Measurements from ENCODE around the gene MRTFB.

The MRTFB gene

DNA sequence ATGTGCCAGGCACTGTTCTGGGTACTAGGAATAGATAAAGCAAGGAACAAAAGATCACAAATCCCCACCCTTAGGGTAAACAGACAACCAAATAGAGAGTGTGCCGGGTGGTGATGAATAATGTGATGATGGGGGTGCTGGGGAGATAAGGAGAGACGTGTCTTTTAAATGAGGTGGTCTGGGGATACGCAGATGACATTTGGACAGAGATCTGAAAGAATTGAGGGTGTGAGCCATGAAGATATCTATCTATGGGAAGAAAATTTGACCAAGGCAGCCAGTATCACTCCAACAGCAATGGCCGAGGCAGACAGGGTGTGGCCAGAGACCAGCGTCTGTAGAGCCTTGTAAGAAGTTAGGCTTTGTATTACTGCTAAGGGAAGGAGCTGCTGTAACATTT lies 165.3 kb downstream of the MRTFB start:
- DNase-seq (ENCODE audit: low read depth, low spot score) = no peak

DNA sequence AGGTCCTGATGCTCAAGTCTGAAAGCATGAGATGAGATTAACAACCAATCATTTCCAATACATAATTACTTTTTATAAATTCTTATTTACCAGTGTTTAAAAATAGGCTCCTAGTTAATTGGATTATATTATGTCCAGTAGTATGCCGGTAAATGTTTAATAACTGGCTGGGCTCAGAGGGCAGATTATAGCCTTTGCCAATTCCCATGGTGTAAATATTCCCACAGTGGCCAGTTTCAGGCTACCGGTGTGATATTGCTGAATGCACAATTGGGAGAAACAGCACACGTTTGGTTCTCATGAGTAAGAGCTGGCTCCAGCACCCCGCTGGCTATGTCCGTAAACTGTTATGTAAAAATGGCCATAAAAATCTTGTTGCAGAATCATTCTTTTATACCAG lies 167.6 kb downstream of the MRTFB start:
- no peak for DNase-seq (ENCODE audit: low read depth, low spot score)

DNA sequence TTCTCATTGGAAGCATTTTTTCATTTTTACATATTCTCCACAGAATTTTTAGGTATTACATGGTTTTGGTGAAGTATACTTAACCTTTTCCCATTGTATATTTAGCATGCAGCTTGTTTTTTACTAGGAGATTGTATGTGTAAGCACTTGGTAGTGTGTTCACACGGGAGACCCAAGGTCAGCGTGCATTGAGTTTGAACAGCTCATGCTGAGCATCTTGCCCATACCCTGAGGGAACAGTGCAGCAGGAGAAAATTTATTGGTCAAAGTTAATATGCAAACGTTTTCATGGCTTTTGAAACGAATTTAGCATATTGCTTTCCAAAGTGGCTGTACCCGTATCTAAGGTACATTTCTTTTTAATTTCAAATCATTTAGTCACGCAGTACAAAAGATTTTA lies 168.7 kb downstream of the MRTFB start:
- no peak for DNase-seq (ENCODE audit: low read depth, low spot score)

DNA sequence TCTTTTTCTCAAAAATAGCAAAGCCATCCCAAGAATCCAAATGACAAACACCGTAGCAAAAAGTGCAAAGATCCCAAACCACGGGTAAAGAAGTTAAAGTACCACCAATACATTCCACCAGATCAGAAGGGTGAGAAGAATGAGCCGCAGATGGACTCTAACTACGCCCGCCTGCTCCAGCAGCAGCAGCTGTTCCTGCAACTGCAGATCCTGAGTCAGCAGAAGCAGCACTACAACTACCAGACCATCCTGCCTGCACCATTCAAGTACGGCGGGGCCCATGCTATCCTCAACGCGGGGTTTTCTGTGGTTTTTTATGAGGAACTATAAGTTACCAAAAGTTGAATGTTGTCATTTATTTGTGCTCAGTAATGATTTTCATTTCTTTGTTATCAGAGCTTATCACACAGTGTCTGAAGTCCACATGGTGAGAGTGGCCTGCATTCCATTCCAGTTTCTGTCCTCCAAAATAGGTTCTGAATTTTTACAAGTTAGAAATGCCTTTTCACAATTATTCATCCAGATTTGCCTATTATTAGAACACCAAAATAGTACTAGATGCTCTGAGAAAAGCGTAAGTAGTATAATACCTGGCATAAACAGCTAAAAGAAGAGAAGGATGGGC lies 169.2 kb downstream of the MRTFB start:
- no peak for DNase-seq (ENCODE audit: low read depth, low spot score)

DNA sequence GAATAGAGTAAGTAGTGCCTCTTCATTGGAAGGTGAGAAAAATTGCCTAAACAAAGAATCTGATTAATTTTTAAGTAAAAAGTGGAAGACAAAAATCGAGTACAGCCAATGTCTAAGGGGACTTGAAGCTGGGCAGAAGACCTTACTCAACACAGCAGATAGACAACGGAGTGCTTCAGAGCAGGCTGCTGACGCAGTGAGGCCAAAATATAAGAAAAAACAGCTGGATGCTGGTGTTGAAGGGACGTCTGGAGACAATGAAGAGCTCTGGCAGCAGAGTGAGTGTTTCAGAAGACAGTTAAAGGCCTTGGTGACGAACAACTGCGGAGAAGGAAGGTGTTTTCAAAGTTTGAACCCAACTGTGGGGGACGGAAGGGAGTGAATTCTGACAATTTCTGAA lies 169.8 kb downstream of the MRTFB start:
- DNase-seq (ENCODE audit: low read depth, low spot score) = no peak

DNA sequence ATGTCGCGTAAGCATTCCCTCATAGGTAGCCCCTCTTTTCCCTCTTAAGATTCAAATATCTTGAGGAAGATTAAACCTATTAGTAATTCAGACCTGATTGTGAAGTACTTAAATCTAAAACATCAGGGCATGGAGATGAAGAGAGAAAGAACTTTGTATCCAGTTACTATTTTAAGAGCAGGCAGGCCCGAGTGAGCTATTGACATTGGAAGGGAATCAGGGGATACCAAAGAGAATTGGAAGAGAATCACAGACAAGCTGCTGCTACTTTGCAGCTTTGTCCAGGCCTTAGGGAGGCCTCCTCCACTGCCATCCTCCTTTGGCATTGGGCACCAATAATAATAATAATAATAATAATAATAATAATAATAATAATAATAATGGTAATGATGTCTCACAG lies 170.5 kb downstream of the MRTFB start:
- no peak for DNase-seq (ENCODE audit: low read depth, low spot score)

DNA sequence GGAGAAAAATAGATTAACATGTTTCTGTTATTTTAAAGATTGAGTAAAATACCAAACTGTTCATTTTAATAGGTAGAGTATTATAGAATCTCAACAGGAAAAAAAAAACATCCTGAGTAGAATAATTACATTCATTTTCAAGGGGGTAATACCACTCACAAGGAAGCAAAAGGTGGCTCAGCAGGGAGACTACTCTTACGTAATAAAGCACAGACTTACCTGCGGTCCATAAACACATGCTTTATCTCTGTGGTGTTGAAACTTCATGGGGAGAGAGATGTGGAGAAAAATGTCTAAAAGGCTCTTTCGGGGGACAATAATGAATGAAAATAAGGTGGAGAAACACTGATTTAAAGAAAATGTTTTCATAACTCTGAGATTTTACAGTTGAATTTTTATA lies 171.7 kb downstream of the MRTFB start:
- DNase-seq (ENCODE audit: low read depth, low spot score) = no peak

DNA sequence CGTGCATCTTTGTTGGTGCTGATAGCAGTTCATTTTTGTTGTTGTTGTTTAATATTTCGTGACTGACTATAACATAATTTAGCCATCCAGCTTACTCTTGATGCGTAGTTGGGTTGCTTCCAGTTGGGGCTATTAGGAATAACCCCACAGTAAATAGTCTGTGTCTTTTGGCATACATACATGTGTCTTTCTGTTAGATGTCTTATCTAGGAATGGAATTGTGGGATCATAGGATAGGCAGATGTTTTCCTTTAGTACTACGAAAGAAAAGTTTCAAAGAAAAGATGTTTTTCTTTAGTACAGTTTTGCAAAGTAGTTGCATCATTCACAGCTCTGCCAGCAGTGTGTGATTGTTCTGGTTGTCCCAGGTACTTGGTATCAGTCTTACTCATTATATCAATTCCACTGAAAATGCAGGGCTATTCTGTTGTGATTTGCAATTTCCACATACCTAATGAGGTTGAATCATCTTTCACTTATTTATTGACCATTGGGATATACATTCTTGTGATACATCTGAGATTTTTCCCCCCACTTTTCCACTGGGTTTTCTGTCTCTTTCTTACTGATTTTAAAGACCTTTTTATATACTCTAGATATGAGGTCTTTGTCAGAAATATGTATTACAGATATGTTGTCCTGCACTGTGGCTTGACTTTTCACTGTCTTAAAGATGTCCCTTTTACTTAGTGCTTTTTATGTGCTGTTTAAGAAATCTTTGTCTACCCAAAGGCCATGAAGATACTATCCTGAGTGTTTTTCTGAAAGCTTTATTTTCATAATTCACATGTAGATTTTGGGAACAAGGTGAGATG lies 173.3 kb downstream of the MRTFB start:
- no peak for DNase-seq (ENCODE audit: low read depth, low spot score)

DNA sequence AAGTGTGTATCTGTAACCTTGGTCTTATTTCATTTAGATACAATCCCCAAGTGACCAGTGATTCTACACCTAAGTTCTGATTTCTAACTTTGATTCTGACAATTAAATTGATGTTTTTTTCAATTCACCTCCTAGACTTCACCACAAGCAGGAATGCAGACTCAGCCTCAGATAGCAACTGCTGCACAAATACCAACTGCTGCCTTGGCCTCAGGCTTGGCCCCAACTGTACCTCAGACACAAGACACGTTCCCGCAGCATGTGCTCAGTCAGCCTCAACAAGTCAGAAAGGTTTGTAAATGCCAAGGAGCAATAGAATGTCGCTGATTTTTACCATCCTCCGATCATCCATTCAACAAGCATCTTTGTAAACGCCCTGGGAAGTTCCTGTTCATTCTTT lies 177.7 kb downstream of the MRTFB start:
- no peak for DNase-seq (ENCODE audit: low read depth, low spot score)

DNA sequence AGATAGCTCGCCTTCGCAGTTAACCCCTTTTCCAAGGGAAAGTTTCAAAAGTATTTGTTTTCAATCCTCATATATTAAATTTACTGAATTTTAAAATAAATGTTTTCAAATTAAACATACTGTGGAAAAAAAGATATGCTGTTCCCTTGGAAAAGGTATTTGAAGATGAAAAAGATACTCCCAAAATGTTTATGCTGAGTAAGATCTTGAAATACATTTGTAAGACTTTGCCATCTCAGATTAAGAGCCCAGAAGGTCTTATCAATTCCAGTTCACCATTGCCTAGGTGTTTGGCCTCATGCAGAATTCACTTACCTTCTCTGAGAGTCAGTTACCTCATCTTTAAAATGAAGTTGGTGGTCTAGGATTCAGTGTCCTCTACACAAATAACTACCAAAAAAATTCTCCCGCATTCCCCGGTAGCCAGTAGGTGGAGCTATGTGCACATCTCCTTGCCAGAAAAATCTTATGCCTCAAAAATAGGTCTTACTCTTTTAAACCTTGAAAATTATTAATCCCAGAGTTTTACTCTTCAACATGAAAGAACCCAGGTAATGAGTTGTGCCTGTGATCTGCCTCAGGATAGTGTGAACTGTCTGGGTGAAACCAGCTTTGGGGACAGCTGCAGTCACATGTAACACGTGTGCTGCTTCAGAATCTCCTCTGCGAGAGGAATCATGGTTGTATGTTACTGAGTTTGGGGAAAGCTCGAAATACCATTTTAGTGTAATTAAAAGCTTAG lies 178.3 kb downstream of the MRTFB start:
- no peak for DNase-seq (ENCODE audit: low read depth, low spot score)

DNA sequence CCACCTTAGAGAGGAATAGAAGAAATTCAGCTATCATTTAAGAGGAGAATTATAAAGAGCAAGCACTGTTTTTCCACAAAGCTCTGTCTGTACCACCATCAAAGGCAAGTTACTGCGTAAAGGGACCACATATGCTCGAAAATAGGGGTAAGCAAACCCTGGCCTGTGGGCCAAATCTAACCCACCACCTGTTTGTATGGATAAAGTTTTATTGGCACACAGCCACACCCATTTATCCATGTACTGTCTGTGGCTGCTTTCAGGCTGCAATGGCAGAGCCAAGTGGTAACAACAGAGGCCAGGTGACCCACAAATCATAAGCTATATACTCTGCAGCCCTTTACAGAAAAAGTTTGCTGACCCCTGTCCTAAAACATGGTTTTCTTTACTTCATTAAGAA lies 180.3 kb downstream of the MRTFB start:
- DNase-seq (ENCODE audit: low read depth, low spot score) = no peak

DNA sequence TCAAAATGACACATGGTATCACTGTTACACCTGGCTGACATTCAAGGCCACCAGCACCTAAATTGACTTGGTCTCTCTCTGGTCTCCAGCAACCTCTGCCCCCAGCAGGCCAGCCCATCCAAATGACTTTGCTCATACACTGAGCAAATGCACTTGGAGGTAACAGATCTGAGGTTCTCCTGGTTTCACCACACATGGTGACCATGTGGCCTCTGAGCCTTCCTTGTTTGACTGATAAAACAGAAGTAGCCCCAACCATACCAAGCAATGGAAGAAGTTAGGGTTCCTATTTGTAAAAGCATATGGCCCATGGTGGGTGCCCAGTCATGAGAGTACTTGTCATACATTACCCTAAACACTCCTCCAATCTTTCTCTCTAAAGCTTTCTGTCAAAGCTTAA lies 181.7 kb downstream of the MRTFB start:
- DNase-seq (ENCODE audit: low read depth, low spot score) = no peak

DNA sequence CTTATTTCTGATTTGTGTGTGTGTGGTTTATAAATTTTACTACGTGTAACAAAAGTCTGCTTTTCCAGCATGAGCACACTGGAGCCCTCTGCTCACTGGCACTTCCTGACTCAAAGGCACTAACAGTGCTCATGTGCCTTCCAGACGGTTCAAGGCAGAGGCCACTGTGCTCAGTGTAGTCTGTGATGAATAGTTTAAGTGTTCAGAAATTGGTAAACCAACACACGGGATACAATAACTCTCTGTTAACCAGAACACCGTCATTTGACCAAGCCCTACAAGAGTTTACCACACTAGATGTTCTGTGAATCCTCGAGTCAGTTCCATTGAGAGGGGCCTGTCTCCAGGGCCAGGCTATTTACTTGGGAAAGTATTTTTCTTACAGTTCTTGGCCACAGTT lies 191.9 kb downstream of the MRTFB start:
- DNase-seq (ENCODE audit: low read depth, low spot score) = no peak

DNA sequence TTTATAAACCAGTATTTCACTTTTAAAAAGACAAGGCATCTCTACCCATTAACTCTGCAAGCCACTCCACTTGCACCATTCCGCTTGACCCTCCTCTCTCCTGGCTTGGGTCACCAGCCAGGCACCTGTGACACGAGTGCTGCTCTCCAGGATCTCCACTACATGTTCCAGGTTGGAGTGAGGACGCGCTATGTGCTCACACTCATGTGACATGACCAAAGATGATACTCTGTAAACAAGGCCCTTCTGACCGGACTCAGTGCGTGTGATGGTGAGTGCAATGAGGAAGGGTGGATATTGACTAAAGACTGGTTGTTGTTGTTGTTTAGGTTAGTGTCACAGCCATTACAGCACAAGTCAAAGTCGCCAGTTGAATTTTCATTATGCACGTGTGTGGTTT lies 192.7 kb downstream of the MRTFB start:
- no peak for DNase-seq (ENCODE audit: low read depth, low spot score)

DNA sequence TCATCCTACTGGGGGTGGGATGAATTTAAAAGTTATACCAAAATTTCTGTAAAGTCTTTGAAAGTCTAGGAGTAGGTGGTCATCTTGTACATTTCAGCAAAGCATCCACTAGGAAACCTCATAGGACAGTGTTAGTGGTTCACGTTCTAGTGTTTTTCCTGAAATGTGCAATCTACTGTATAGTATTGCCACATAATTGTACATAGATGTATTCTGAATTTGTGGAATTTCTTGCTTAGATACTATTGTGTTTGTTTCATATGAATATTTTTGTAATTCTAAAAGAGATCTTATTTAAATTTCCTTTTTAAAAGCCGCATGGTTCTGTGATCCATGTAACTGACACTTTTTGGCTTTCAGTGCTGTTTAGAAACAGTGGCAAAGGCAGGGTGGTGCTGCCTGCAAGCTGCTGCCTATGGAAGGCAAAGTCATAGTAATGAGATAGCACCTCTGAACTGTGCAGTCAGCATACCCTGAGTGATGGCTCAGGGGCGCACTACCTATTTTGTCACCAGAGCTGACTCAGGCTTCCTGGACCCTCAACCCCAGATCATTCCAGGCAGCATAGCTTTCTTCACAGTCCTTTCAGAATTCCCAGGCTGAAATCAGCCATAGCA lies 193.3 kb downstream of the MRTFB start:
- no peak for DNase-seq (ENCODE audit: low read depth, low spot score)

DNA sequence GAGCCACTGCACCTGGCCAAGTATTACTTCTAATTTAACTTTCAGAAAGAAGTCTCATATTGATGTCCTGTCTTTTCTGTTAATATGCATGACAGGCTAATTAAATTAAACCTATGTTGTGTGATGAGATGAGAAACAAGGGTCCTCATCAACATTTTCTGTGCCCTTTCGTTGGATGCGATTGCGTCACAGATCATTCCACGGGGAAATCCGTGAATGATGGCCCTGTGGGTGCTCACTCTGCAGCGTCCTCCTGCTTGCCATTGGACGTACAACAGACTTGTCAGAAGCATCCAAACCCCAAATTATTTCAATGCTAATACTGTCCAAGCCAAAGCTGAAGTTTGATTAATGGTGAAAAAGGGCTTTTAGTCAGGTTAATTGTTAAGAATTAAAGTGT lies 197.0 kb downstream of the MRTFB start:
- no peak for DNase-seq (ENCODE audit: low read depth, low spot score)

DNA sequence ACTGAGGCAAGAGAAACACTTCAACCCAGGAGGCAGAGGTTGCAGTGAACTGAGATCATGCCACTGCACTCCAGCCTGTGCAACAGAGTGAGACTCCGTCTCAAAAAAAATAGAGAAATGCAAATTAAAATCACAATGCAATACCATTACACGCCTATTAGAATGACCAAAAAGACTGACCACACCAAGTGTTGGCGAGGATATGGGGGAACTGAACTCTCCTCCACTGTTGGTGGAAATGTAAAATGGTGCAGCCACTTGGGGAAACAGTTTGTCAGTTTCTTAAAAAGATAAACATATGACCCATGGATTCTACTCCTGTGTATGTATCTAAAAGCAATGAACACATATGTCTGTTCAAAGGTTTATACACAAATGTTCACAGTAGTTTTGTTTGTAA lies 204.8 kb downstream of the MRTFB start:
- DNase-seq (ENCODE audit: low read depth, low spot score) = no peak

DNA sequence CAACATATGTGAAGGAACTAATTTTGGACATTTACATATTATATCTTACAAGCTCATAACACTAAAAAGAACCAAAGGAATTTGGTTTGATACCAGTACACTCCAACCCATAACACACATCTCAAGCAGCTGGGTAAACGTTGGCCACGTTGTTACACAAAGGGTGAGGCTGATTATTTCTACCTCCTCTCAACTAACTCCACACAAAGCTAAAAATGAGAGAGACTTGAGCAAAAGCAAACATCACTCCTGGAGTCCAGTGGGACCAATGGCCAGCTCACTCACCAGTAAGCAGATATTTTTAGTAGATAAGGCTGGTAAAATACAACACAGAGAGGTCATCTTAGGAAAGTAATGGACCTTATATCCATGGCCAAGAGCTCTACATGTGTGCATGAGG lies 207.6 kb downstream of the MRTFB start:
- no peak for DNase-seq (ENCODE audit: low read depth, low spot score)

DNA sequence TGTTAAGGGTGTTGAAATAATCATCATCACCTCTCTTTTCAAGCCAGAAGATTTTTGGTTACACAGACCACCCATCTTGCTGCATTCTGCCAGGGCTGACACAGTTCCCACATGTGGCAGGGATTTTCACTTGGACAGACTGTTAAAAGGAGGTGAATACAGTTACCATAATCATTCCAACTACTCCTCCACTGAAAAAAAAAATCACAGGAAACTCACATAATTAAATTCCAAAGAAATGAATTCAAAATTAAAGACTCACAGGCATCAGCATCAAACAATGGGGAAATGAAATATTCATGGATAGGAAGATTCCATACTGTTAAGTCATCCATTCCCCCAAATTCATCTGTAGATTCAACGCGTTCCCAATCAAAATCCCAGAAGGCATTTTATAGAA lies 209.4 kb downstream of the MRTFB start:
- no peak for DNase-seq (ENCODE audit: low read depth, low spot score)

DNA sequence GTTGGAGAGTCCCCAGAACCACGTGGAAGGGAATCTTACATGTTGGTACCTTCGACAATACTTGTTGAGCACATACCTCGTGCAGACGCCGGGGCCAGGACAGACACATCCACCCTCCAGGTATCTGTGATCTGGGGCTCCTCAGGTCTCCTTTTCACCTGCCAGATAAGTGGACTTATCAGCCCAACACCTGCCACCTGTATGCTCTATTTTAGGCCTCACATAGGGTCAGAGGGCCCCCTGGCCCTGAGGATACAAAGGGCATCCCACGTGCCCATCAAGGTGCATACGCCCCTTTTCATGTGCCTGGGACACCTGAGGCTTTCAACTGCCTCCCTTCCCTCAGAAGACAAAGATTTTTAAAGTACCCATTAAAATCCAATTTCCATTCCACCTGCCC lies 212.7 kb downstream of the MRTFB start:
- no peak for DNase-seq (ENCODE audit: low read depth, low spot score)

DNA sequence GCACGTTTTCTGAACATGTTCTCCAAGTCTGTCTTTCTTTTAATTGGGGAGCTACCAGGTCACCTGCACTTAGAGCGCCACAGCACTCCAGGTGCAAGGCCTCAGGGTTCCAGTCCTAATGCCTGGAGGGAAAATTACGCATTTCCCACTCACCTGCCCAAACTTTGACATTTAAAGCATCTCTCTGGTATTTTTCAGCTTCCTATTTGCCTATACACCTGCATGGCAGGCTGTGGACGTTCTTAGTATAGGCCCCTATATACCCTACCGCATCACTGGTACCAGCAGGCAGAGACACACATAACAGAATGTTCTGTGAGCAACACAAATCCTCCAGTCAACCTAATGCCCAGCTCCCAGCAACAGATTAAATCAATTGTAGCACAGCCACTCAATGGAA lies 213.3 kb downstream of the MRTFB start:
- DNase-seq (ENCODE audit: low read depth, low spot score) = no peak

DNA sequence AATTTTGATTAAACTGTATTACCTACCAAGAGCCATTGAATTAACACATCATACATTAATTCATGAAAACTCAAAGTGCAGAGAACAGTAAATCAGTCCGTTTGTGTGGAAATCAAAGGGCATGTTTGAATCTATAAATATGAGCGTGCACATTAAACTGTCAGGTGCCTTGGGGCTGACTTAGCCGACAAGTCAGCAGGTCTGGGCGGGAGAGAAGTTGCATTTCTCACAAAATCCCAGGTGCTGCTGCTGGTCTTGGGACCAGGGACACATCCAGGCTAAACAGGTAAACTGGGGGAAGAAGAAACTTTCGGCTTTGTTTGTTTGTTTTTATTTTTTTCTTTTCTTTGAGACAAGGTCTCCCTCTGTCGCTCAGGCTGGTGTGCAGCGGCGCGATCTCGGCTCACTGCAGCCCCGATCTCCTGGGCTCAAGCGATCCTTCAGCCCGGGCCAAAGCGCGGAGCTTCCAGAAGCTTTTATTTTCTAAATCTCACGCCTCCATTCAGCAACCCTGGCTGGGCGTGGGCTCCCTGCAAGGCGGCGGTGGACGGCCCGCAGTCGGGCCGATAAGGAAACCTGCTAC lies 213.9 kb downstream of the MRTFB start:
- peak; percentile 24 for DNase-seq (ENCODE audit: low read depth, low spot score)
